SKM-1 treated with dmso at 0.1 percent for 144 hours (cell line): ENCODE data around the gene CLASP1.
A peak's percentile ranks its signal among the peaks of the same experiment; 100 is the strongest.

Experiments used
- DNase-seq: peaks from one replicate; lab custom pipeline; 2025; ENCODE audit not compliant: unreplicated experiment; lab: John Stamatoyannopoulos, UW

The CLASP1 gene

GRCh38 chr2:121545257-121545656, 104.0 kb downstream of the CLASP1 start:
- no peak for DNase-seq

- DNase-seq: no peak
Observed at GRCh38 chr2:121541495-121541894, 107.8 kb downstream of the CLASP1 start.

GRCh38 chr2:121539750-121540469, 109.4 kb downstream of the CLASP1 start:
- DNase-seq: no peak

- DNase-seq: no peak
Observed at GRCh38 chr2:121536850-121537557, 112.3 kb downstream of the CLASP1 start.

GRCh38 chr2:121536347-121536746, 112.9 kb downstream of the CLASP1 start:
- no peak for DNase-seq

- DNase-seq: no peak
Observed at GRCh38 chr2:121534007-121534406, 115.3 kb downstream of the CLASP1 start.

- DNase-seq: no peak
Observed at GRCh38 chr2:121532894-121533293, 116.4 kb downstream of the CLASP1 start.

GRCh38 chr2:121532347-121532766, 116.9 kb downstream of the CLASP1 start:
- peak; percentile 27 for DNase-seq

GRCh38 chr2:121530212-121530705, 119.0 kb downstream of the CLASP1 start:
- DNase-seq: peak; percentile 78

- no peak for DNase-seq
Observed at GRCh38 chr2:121529439-121530211, 119.6 kb downstream of the CLASP1 start.

GRCh38 chr2:121527009-121527682, 122.1 kb downstream of the CLASP1 start:
- no peak for DNase-seq

- no peak for DNase-seq
Observed at GRCh38 chr2:121524685-121525425, 124.4 kb downstream of the CLASP1 start.

GRCh38 chr2:121521359-121521758, 127.9 kb downstream of the CLASP1 start:
- no peak for DNase-seq

- no peak for DNase-seq
Observed at GRCh38 chr2:121520641-121520994, 128.6 kb downstream of the CLASP1 start.

- no peak for DNase-seq
Observed at GRCh38 chr2:121519732-121520640, 129.3 kb downstream of the CLASP1 start.

GRCh38 chr2:121519153-121519552, 130.1 kb downstream of the CLASP1 start:
- DNase-seq: no peak

- no peak for DNase-seq
Observed at GRCh38 chr2:121513597-121514333, 135.5 kb downstream of the CLASP1 start.

- DNase-seq: no peak
Observed at GRCh38 chr2:121510857-121511256, 138.4 kb downstream of the CLASP1 start.

- no peak for DNase-seq
Observed at GRCh38 chr2:121506621-121507020, 142.6 kb downstream of the CLASP1 start.
